Measurements from ENCODE around the gene CLCN7. TPM values are rescaled to one million over a fixed set of nuclear protein-coding genes. Genes with fewer than 3 reads are reported as not detected.
A peak's percentile ranks its signal among the peaks of the same experiment; 100 is the strongest.

The CLCN7 gene
- polyA plus RNA-seq, 3 donors, result 53.4 to 61.1 (median 59.1) TPM

DNA sequence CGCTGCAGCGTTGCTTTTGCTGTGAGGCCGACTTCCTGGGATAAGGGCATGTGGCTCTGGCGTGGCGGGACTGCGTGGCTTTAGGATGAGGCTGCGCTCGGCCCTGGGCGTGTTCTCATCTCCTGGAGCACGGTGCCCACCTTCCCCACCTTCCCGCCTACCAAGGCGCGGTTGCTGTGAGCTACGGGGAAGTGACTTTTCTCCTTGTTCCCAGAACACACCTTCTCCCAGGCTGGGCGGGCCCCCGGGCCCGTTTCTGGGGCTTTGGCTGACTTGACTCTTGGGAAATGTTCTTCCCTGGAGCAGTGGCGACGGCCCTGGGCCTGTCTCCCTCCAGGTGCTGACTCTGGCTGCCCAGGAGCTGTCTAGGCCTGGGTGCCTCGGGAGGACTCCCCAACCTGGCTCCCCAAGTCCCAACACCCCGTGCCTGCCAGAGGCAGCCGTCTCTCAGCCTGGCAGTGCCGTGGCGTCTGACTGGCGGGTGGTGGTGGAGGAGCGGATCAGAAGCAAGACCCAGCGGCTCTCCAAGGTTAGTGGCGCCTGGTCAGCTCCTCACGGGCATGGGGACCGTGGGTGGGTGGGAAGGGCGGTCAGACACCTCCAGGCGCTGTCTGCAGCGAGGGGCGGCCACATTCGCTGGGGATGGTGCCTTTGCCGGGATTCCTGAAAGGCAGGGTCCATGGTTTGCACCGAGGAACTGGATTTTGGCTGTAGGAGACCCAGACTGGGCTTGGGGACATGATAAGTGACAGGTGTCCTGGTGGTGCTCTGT is 30.4 kb upstream of the CLCN7 start:
- no peak for DNase-seq

DNA sequence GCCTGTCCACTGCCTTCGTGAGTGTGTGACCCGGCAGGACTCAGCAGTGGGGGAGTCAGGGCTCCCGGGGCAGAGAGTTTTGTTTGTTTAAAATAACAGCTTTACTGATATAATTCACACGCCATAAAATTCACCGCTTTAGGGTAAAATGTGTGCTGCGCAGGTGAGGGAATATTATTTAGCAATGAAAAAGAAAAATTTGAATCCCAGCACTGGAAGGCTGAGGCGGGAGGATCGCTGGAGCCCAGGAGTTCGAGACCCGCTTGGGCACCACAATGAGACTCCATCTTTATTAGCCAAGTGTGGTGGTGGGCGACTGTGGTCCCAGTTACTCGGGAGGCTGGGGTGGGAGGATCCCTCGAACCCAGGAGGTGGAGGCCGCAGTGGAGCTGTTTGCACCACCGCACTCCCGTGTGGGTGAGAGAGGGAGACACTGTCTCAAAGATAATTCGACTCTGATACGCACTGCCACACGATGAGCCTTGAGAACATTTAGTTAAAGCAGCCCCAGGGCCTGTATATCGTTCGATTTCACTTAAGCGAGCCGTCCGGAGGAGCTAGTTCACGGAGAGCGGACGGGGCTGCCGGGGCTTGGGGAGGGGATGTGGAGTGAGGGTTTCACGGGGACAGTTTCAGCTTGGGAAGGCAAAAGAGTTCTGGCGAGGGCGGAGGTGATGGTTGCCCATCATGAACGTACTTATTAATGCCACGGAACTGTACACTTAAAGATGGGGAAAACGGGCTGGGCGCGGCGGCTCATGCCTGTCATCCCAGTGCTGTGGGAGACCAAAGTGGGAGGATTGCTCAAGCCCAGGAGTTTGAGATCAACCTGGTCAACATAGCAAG is 28.5 kb upstream of the CLCN7 start:
- DNase-seq, result no peak

- no peak for DNase-seq
Observed at GRCh38 chr16:1502092-1503004, 27.5 kb upstream of the CLCN7 start.

GRCh38 chr16:1501630-1502029 is 26.8 kb upstream of the CLCN7 start:
- DNase-seq, result no peak

DNA sequence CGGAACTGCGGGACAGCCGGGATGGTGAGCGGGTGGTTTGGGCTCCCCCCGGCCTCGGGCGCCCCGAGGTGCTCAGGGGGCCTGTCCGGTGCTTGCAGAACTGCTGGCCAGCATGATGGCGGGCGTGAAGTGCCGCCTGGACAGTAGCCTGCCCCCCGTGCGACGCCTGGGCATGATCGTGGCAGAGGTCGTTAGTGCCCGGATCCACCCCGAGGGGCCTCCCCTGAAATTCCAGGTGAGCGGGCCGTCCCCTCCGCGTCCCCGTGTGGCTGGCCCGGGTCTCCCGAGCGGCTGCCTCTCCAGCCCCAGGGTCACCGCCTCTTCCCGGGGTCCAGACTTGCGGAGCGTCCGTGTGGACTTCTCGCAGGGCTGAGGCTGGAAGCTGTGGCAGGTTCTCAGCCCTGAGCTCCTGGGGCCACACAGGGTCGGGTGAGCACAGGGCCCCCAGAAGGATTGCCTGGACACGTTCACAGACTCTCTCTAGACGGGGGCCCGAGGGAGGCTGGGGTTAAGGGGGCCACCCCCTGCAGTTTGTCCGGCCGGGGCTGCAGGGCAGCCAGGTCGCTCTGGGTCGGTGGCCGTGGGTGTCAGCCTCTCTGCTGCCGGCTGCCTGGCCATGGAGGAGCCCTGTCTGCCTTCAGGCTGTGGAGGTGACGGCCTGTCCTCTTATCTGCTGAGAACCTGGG is 25.8 kb upstream of the CLCN7 start:
- no peak for DNase-seq

DNA sequence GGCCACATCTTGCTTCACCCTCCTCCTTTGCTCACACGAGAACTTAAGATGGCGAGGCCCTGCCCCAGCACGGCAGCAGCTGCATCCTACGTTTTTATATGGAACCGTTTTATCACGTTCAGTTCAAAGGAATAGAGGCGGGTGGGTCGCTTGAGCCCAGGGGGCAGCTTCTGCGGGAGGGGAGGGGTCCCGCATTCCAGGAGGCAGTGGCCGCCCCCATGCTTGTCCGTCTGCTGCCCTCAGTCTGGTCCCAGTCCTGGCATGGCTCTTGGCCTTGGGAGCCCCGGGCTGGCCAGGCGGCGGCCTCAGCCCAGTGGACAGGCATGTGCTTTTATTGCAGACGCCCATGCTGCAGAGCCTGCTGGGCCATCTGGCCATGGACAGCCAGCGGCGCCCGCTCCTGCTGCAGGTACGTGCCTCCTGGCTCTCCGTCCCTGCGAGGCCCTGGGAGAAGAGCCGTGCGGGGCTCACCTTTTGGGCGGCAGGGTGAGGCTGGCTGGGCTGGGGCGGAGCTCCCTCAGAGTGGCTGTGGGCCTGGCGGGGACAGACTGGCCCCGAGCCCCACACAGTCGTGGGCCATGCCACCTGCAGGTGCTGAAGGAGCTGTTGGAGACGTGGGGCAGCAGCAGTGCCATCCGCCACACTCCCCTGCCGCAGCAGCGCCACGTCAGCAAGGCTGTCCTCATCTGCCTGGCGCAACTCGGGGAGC is 25.1 kb upstream of the CLCN7 start:
- DNase-seq, result no peak

- no peak for DNase-seq
Observed at GRCh38 chr16:1498899-1499676, 24.3 kb upstream of the CLCN7 start.

DNA sequence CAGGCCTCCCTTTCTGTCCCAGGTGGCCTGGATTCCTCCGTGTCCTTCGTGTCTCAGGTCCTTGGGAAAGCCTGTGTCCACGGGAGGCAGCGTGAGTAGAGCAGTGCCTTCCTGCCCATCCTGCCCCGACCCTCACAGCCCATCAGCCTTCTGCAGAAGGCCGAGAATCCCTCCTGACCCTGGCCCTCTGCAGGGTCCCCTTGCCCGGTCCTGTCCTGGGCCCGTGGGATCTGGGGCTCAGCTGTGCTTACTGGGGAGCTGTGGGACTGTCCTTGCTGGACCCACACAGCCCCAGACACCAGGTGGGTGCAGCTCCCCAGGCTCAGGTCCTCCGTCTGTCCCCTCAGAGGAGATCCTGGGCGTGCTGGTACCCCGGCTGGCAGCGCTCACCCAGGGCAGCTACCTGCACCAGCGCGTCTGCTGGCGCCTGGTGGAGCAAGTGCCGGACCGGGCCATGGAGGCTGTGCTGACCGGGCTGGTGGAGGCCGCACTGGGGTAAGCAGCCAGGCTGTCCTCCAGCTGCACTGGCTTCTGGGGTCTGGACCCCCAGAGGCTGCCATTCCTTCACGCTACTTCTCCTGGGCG is 22.3 kb upstream of the CLCN7 start:
- no peak for DNase-seq

GRCh38 chr16:1496464-1496863 is 21.6 kb upstream of the CLCN7 start:
- no peak for DNase-seq

DNA sequence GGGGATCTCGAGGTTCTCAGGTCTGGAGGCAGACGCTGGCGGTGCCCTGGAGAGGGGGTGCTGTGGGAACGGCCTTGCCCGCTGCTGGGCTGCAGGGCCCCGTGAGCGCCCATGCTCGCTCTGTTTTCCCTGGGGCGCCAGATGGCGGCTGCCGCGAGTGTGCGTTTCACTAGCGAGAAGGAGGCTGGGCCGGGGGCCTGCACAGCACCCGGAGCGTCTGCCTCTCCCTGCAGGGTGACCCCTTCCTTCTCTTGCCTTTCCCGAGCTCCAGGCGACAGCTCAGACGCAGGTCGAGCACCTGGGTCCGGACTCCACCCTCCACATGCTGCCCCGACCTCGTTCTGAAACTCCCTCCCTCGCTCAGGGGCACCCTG is 21.0 kb upstream of the CLCN7 start:
- DNase-seq, result no peak

GRCh38 chr16:1495211-1495888 is 20.5 kb upstream of the CLCN7 start:
- no peak for DNase-seq

DNA sequence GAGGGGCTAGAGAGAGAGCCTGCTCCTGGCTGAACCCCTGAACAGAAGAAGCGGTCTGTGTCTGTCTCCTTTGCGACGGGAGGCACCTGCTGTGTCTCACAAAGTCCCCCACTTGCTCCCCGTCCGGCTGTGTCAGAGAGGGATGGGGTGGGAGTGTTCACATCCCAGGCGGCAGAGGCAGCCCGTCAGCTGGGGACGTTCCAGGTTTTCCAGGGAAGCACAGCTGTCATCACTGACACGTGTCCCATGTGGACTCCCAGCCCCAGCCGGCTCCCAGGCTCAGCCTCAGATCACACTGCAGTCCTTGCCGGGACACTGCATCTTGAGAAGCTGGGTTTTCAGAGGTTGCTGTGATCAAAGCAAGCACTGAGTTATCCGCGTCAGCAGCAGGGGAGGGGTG is 19.9 kb upstream of the CLCN7 start:
- DNase-seq, result no peak

DNA sequence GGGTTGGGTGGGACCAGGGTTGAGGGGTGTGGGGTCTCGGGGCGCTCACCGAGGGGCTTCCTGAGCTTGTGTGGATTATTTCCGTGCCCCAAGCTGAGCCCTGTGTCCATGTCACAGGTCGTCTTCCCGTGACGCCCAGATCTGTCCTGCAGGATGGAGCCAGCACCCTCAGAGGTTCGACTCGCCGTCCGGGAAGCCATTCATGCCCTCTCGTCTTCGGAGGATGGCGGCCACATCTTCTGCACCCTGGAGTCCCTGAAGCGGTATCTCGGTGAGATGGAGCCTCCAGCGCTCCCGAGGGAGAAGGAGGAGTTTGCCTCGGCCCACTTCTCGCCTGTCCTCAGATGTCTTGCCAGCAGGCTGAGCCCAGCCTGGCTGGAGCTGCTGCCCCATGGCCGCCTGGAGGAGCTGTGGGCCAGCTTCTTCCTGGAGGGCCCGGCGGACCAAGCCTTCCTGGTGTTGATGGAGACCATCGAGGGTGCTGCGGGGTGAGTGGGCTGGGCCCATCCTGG is 19.4 kb upstream of the CLCN7 start:
- DNase-seq, result no peak

- no peak for DNase-seq
Observed at GRCh38 chr16:1493746-1494094, 18.9 kb upstream of the CLCN7 start.

- DNase-seq, result peak; percentile 76
Observed at GRCh38 chr16:1492923-1493745, 18.3 kb upstream of the CLCN7 start, which contains the start of gene TELO2. Gene TELO2, plus strand, starts transcription at chr16:1493360. Its CDS starts 922 bp downstream, at chr16:1494282.

- no peak for DNase-seq
Observed at GRCh38 chr16:1492082-1492922, 17.5 kb upstream of the CLCN7 start.

DNA sequence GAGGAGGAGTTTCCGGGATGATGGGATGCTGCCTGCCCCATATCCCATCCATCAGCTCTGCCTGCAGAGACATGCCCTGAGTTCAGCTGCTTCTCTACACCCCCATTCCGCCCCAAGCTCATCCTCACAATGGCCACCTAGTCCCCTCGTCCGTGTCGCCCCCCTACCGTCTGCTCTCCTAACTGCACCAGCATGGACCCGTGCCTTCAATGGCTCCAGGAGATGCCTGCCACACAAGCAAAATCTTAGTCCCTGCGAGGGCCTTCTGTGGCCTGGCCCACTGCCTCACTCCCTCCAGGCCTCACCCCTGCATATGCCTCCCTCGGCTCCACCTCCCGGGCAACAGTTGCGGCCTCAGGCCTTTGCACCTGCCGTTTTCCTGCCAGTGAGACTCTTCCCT is 16.5 kb upstream of the CLCN7 start:
- no peak for DNase-seq

Data from renal pelvis (tissue), 4 donors.